Nephron progenitor cell (in vitro differentiated cells): ENCODE data around the gene IQGAP2.

Source experiments
- DNase-seq: peaks from one replicate; pipeline ENCODE4 v3.0.0; 2021
- H3K27ac Mint-ChIP-seq: 2 replicates; pipeline ENCODE4 v1.8.0; 2021; ENCODE audit warnings: mild to moderate bottlenecking, moderate library complexity, mixed read lengths
- H3K27me3 Mint-ChIP-seq: 2 replicates; pipeline ENCODE4 v1.8.0; 2021; ENCODE audit warnings: mild to moderate bottlenecking, low read depth, mixed read lengths; ENCODE audit not compliant: poor library complexity
- H3K36me3 Mint-ChIP-seq: 2 replicates; pipeline ENCODE4 v1.8.0; 2021; ENCODE audit warnings: low read depth, mixed read lengths
- H3K4me1 Mint-ChIP-seq: 2 replicates; pipeline ENCODE4 v1.8.0; 2021; ENCODE audit warnings: mixed read lengths
- H3K4me3 Mint-ChIP-seq: 2 replicates; pipeline ENCODE4 v1.8.0; 2021; ENCODE audit warnings: mild to moderate bottlenecking, moderate library complexity, mixed read lengths
- H3K9me3 Mint-ChIP-seq: 2 replicates; pipeline ENCODE4 v1.8.0; 2021; ENCODE audit warnings: mild to moderate bottlenecking, moderate library complexity, mixed read lengths
- TF ChIP-seq, protein P1 (sequence below): fragments of 200-600 bp; sonication (generic); IDR thresholded peaks from 2 replicates; pipeline ENCODE4 v1.5.0; 2021; ENCODE audit warnings: antibody characterized with exemption

Gene IQGAP2

DNA sequence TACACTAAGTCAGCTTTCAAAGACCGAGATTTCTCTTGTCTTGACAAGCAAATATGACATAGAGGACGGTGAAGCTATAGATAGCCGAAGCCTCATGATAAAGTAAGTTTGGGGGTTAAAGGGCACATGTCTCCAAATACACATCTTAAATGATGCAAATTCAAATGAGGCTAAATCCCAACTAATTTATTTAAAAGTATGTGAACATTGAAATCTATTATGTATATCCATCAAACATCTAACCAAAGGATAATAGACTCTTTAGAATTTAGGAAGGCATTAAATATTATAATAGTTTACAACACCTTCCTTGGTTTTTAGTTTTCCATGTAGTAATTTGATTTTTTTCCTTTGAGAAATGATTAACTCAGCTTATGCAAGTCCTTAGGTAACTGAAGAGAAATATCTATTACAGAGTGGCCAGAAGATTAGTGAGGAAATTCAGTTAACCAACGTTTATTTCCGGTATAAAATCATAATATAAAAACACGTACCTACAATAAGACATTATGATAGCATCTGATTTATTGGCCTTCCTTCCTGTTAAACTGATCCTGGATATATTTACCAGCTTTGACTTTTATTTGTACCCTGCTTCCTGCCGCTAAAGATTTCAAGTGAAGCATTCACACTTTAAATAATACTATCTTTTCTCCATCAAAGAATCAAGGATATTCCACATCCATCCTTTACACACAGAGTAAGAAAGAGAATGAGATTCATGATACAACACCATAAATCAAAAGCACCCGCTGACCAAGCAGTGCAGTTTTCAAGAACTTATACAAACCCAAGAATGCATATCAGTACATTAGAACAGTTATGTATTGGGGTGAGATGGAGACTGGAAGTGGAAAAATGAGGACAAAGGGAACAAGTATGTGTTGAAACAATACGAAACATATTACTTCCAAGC lies 281.0 kb downstream of the IQGAP2 start:
- peaks cover 13% of the 10 kb centered on the region for H3K4me1 Mint-ChIP-seq
- H3K36me3 Mint-ChIP-seq = peaks cover 74% of the 10 kb centered on the region
- TF ChIP-seq, protein P1, sequence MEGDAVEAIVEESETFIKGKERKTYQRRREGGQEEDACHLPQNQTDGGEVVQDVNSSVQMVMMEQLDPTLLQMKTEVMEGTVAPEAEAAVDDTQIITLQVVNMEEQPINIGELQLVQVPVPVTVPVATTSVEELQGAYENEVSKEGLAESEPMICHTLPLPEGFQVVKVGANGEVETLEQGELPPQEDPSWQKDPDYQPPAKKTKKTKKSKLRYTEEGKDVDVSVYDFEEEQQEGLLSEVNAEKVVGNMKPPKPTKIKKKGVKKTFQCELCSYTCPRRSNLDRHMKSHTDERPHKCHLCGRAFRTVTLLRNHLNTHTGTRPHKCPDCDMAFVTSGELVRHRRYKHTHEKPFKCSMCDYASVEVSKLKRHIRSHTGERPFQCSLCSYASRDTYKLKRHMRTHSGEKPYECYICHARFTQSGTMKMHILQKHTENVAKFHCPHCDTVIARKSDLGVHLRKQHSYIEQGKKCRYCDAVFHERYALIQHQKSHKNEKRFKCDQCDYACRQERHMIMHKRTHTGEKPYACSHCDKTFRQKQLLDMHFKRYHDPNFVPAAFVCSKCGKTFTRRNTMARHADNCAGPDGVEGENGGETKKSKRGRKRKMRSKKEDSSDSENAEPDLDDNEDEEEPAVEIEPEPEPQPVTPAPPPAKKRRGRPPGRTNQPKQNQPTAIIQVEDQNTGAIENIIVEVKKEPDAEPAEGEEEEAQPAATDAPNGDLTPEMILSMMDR = no peak
- no peak overlapping the region for H3K4me3 Mint-ChIP-seq
- peaks cover 5% of the 10 kb centered on the region for H3K27me3 Mint-ChIP-seq
- peaks cover 26% of the 10 kb centered on the region for H3K9me3 Mint-ChIP-seq
- H3K27ac Mint-ChIP-seq = no peak overlapping the region
- DNase-seq = no peak

DNA sequence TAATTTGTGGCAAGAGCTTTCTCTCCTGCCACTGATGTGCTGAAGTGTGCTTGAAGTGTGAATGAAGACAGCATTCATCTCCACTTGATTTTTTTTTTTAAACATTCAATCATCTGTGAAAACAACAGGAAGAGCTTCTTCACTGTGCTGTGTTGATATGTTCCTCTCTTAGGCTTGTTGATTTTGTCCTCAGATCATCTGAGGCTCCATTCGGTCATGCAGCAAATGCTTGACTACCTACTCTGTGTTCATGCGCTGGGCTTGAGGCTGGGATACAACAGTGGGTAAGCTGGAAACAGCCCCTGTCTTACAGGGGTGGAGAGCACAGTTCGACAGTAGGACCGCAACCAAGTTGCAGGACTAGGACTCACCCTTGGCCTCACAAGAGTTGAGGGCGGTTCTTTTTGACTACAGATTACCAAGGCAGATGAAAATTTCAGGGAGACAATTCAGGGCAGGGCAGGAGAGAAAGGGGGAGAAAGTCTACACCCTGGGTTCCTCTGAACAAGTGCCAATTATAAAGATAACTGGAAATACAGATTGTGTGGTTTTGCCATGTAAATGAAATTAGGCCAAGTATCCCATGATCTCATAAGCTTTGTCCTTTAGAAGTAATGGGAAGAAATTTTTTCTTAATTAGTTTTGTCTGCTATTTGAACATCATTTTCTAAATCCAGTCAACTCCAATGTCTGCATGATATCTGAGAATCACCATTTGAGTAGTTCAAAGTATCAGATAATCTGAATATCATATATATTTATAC lies 281.9 kb downstream of the IQGAP2 start:
- DNase-seq = no peak
- no peak overlapping the region for H3K4me3 Mint-ChIP-seq
- H3K4me1 Mint-ChIP-seq = peaks cover 18% of the 10 kb centered on the region
- H3K27me3 Mint-ChIP-seq = peaks cover 5% of the 10 kb centered on the region
- TF ChIP-seq, protein P1 = no peak
- H3K27ac Mint-ChIP-seq = peak overlapping the region; percentile 5
- peaks cover 75% of the 10 kb centered on the region for H3K36me3 Mint-ChIP-seq
- H3K9me3 Mint-ChIP-seq = peaks cover 26% of the 10 kb centered on the region

DNA sequence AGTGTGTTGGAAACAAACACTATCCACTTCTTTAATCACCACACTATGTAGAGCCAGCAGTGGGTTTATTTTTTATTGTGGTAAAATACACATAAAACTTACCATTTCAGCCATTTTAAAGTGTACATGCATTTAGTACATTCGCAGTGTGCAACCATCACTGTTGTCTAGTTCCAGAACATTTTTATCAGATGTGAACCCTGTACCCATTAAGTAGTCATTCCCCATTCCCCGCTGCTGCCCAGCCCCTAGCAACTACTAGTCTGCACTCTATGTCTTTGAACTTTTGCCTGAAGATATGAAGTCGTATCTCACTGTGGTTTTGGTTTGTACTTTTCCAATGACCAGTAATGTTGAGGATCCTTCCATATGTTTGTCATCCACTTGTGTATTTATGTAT lies 282.6 kb downstream of the IQGAP2 start:
- DNase-seq = no peak
- H3K27ac Mint-ChIP-seq = no peak overlapping the region
- TF ChIP-seq, protein P1 = no peak
- peaks cover 72% of the 10 kb centered on the region for H3K36me3 Mint-ChIP-seq
- H3K4me3 Mint-ChIP-seq = no peak overlapping the region
- peaks cover 23% of the 10 kb centered on the region for H3K9me3 Mint-ChIP-seq
- H3K27me3 Mint-ChIP-seq = peaks cover 5% of the 10 kb centered on the region
- peaks cover 25% of the 10 kb centered on the region for H3K4me1 Mint-ChIP-seq

DNA sequence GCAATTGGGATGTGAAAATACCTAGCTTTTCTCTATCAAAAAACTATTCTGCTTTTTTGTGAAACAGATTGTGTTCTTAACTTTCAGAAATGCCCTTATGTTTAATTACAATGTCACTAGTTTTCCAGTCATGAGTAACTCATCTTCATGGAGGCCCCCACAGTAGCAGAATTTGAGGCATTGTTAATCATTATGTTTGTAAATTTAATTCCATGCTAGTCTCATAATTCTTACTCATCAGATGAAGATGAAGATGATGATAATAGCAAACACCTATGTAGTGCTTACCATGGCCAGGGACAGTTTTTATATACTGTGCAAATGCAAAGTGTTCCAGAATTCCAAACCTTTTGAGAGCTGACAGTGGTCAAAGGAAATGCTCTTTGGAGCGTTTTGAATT lies 285.1 kb downstream of the IQGAP2 start:
- H3K36me3 Mint-ChIP-seq = peaks cover 63% of the 10 kb centered on the region
- no peak overlapping the region for H3K27ac Mint-ChIP-seq
- TF ChIP-seq, protein P1 = no peak
- no peak overlapping the region for H3K4me3 Mint-ChIP-seq
- no peak for DNase-seq
- peaks cover 23% of the 10 kb centered on the region for H3K9me3 Mint-ChIP-seq
- peaks cover 48% of the 10 kb centered on the region for H3K4me1 Mint-ChIP-seq
- H3K27me3 Mint-ChIP-seq = peaks cover 5% of the 10 kb centered on the region

DNA sequence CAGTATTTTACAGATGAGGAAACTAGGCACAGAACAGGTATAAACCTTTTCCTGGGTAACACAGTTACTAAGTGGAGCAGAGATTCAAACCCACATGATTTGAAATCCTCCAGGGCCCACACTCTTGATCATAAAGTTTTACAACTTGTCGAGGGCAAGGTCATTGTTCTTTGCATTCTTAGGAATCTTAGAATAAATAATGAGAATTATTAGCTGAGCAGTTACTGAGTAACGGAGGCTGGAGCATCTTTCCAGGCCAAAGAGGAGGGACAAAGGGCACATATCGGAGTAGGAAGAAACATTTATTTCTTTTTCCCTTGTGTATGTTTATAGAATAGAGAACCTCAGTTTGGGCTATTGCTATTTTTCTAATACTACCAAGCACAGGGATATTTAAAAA lies 285.8 kb downstream of the IQGAP2 start:
- Mint-ChIP-seq H3K4me1 (peaks cover 48% of the 10 kb centered on the region), H3K4me3 (peak overlapping the region; percentile 26), H3K27me3 (peaks cover 5% of the 10 kb centered on the region), H3K27ac (no peak overlapping the region), H3K9me3 (peaks cover 23% of the 10 kb centered on the region), H3K36me3 (peaks cover 57% of the 10 kb centered on the region)
- TF ChIP-seq, protein P1 = no peak
- no peak for DNase-seq
